CD4-positive, alpha-beta memory T cell (primary cell): ENCODE data around the gene GP1BB. TPM values are rescaled to one million over a fixed set of nuclear protein-coding genes. Genes with fewer than 3 reads are reported as not detected.

Experiments
- CTCF ChIA-PET: fragments of 350-600 bp; sonication (Branson Sonifier 250); formaldehyde crosslinking; loops from one replicate; lab custom pipeline; 2021; ENCODE audit warnings: inconsistent platforms; ENCODE audit not compliant: partially characterized antibody; lab: Charles Lee
- POLR2A ChIA-PET: fragments of 350-600 bp; sonication (Branson Sonifier 250); formaldehyde crosslinking; loops from one replicate; lab custom pipeline; 2021; ENCODE audit not compliant: partially characterized antibody; lab: Charles Lee
- DNase-seq, 5 donors: peaks; one replicate each; pipeline versions ENCODE4 v3.0.0 to v3.0.0-alpha.2; 2020 to 2022; ENCODE audit warnings: mixed read lengths in 1 of 5
- H3K27ac ChIP-seq: one replicate; pipeline ENCODE4 v1.7.0; 2013; ENCODE audit warnings: low read depth, low read length
- H3K27me3 ChIP-seq: 2 replicates; pipeline ENCODE4 v1.7.0; 2013; ENCODE audit warnings: mild to moderate bottlenecking, low read length, moderate library complexity; ENCODE audit not compliant: insufficient read depth
- H3K36me3 ChIP-seq: 2 replicates; pipeline ENCODE4 v1.7.0; 2013; ENCODE audit warnings: mild to moderate bottlenecking, low read length, moderate library complexity; ENCODE audit not compliant: insufficient read depth
- H3K4me1 ChIP-seq: 2 replicates; pipeline ENCODE4 v1.7.0; 2013; ENCODE audit warnings: mild to moderate bottlenecking, low read length, moderate library complexity; ENCODE audit not compliant: insufficient read depth
- H3K4me3 ChIP-seq, 2 donors: one replicate each; pipeline ENCODE4 v1.7.0; 2013; ENCODE audit warnings: low read length in 2 of 2, mild to moderate bottlenecking in 1 of 2
- H3K9me3 ChIP-seq, 2 donors: one replicate each; pipeline ENCODE4 v1.7.0; 2013; ENCODE audit warnings: low read length in 2 of 2, control low read depth in 1 of 2; ENCODE audit not compliant: control insufficient read depth in 1 of 2
- H3K27ac Mint-ChIP-seq, 7 donors: one replicate each; pipeline ENCODE4 v1.8.0; 2020 to 2021; ENCODE audit warnings: mixed read lengths in 7 of 7, mild to moderate bottlenecking in 6 of 7, inconsistent platforms in 3 of 7, moderate library complexity in 3 of 7
- H3K27me3 Mint-ChIP-seq, 2 donors: one replicate each; pipeline ENCODE4 v1.8.0; 2020 to 2021; ENCODE audit warnings: mixed read lengths in 2 of 2
- H3K36me3 Mint-ChIP-seq, 2 donors: one replicate each; pipeline ENCODE4 v1.8.0; 2020 to 2021; ENCODE audit warnings: mixed read lengths in 2 of 2, inconsistent platforms in 1 of 2, mild to moderate bottlenecking in 1 of 2
- H3K4me1 Mint-ChIP-seq, 4 donors: one replicate each; pipeline ENCODE4 v1.8.0; 2020 to 2021; ENCODE audit warnings: mixed read lengths in 4 of 4, mild to moderate bottlenecking in 1 of 4
- H3K4me3 Mint-ChIP-seq, 8 donors: one replicate each; pipeline ENCODE4 v1.8.0; 2020 to 2021; ENCODE audit warnings: mixed read lengths in 8 of 8, mild to moderate bottlenecking in 7 of 8, moderate library complexity in 6 of 8, inconsistent platforms in 3 of 8
- H3K9me3 Mint-ChIP-seq, 8 donors: one replicate each; pipeline ENCODE4 v1.8.0; 2020 to 2021; ENCODE audit warnings: mixed read lengths in 8 of 8, mild to moderate bottlenecking in 5 of 8, inconsistent platforms in 3 of 8, moderate library complexity in 1 of 8
- intact Hi-C: fragments of 100-400 bp; cut with micrococcal nuclease; formaldehyde crosslinking; loops from one replicate; pipeline ENCODE4 v1.15.1; 2023
- polyA plus RNA-seq, 2 donors: library from polyadenylated mRNA; unstranded; fragments of 300-500 nt; fragmentation: Illumina TruSeq; gene quantifications; one replicate each; pipeline ENCODE4 v1.2.3, GENCODE V29; 2021
- total RNA-seq, 2 experiments: library from RNA; stranded (reverse); gene quantifications; one replicate each; pipeline ENCODE4 v1.2.3, GENCODE V29; 2021

Gene GP1BB
- total and polyA plus RNA-seq, 4 experiments from 2014 or later = not detected

GRCh38 chr22:19705181-19705934 is 18.0 kb upstream of the GP1BB start:
- intact Hi-C loops = no loop called here
- H3K27me3 Mint-ChIP-seq = peaks cover 0 to 3% of the 10 kb centered on the region in 2 donors
- ChIA-PET CTCF (no interaction called here), POLR2A (no interaction called here)
- Histone ChIP-seq H3K27ac (no peak overlapping the region), H3K9me3 (no peaks in the 10 kb centered on the region), H3K27me3 (no peaks in the 10 kb centered on the region), H3K4me1 (no peaks in the 10 kb centered on the region), H3K4me3 (no peak overlapping the region), H3K36me3 (no peaks in the 10 kb centered on the region)
- H3K4me3 Mint-ChIP-seq = no peak overlapping the region
- H3K4me1 Mint-ChIP-seq = no peaks in the 10 kb centered on the region
- no peaks in the 10 kb centered on the region for H3K9me3 Mint-ChIP-seq
- DNase-seq = no peak
- peak overlapping the region in 1 of 7 donors; percentile 78 for H3K27ac Mint-ChIP-seq
- H3K36me3 Mint-ChIP-seq = no peaks in the 10 kb centered on the region

GRCh38 chr22:19706661-19707151 is 16.6 kb upstream of the GP1BB start:
- Mint-ChIP-seq H3K27me3 (no peaks in the 10 kb centered on the region), H3K9me3 (no peaks in the 10 kb centered on the region), H3K4me1 (no peaks in the 10 kb centered on the region), H3K36me3 (no peaks in the 10 kb centered on the region), H3K4me3 (no peak overlapping the region), H3K27ac (no peak overlapping the region)
- Histone ChIP-seq H3K27me3 (no peaks in the 10 kb centered on the region), H3K4me3 (no peak overlapping the region), H3K36me3 (no peaks in the 10 kb centered on the region), H3K4me1 (no peaks in the 10 kb centered on the region), H3K9me3 (no peaks in the 10 kb centered on the region), H3K27ac (no peak overlapping the region)
- ChIA-PET POLR2A (no interaction called here), CTCF (no interaction called here)
- intact Hi-C loops = no loop called here
- no peak for DNase-seq

GRCh38 chr22:19707347-19708290 is 15.7 kb upstream of the GP1BB start:
- Histone ChIP-seq H3K4me1 (no peaks in the 10 kb centered on the region), H3K27ac (no peak overlapping the region), H3K9me3 (no peaks in the 10 kb centered on the region), H3K36me3 (no peaks in the 10 kb centered on the region), H3K4me3 (no peak overlapping the region), H3K27me3 (no peaks in the 10 kb centered on the region)
- ChIA-PET CTCF (no interaction called here), POLR2A (no interaction called here)
- Mint-ChIP-seq H3K27me3 (no peaks in the 10 kb centered on the region), H3K9me3 (no peaks in the 10 kb centered on the region), H3K4me3 (no peak overlapping the region), H3K36me3 (no peaks in the 10 kb centered on the region), H3K4me1 (no peaks in the 10 kb centered on the region), H3K27ac (no peak overlapping the region)
- intact Hi-C loops = no loop called here
- DNase-seq = no peak

GRCh38 chr22:19708321-19709011 is 14.9 kb upstream of the GP1BB start:
- Mint-ChIP-seq H3K27me3 (peaks cover 1 to 6% of the 10 kb centered on the region in 2 donors), H3K9me3 (no peaks in the 10 kb centered on the region), H3K4me1 (peaks cover 0 to under 1% (median 0%) of the 10 kb centered on the region in 4 donors), H3K4me3 (no peak overlapping the region), H3K36me3 (no peaks in the 10 kb centered on the region), H3K27ac (no peak overlapping the region)
- no peak overlapping the region for H3K4me3 ChIP-seq
- H3K9me3 ChIP-seq = no peaks in the 10 kb centered on the region
- no peaks in the 10 kb centered on the region for H3K4me1 ChIP-seq
- ChIA-PET POLR2A (no interaction called here), CTCF (interaction anchor here (1.5 kb wide), 1 partner anchor 29 kb away, joined by 4 read pairs; no protein-coding TSS in a partner anchor)
- H3K36me3 ChIP-seq = no peaks in the 10 kb centered on the region
- intact Hi-C loops = no loop called here
- no peak for DNase-seq
- H3K27ac ChIP-seq = no peak overlapping the region
- peaks cover 2% of the 10 kb centered on the region for H3K27me3 ChIP-seq

GRCh38 chr22:19709063-19709769 is 14.1 kb upstream of the GP1BB start:
- DNase-seq = no peak
- Mint-ChIP-seq H3K36me3 (no peaks in the 10 kb centered on the region), H3K4me1 (peaks cover 0 to 4% (median 0%) of the 10 kb centered on the region in 4 donors), H3K27ac (no peak overlapping the region), H3K4me3 (no peak overlapping the region), H3K27me3 (peaks cover 4 to 8% of the 10 kb centered on the region in 2 donors), H3K9me3 (no peaks in the 10 kb centered on the region)
- H3K4me1 ChIP-seq = no peaks in the 10 kb centered on the region
- intact Hi-C loops = no loop called here
- H3K27me3 ChIP-seq = peaks cover 8% of the 10 kb centered on the region
- no peaks in the 10 kb centered on the region for H3K9me3 ChIP-seq
- no peaks in the 10 kb centered on the region for H3K36me3 ChIP-seq
- POLR2A ChIA-PET = no interaction called here
- H3K27ac ChIP-seq = no peak overlapping the region
- CTCF ChIA-PET = interaction anchor here (1.5 kb wide), 1 partner anchor 30 kb away, joined by 4 read pairs; no protein-coding TSS in a partner anchor
- no peak overlapping the region for H3K4me3 ChIP-seq

- no peaks in the 10 kb centered on the region for H3K9me3 Mint-ChIP-seq
- peaks cover 0 to 4% (median 0%) of the 10 kb centered on the region in 4 donors for H3K4me1 Mint-ChIP-seq
- DNase-seq = no peak
- H3K4me3 Mint-ChIP-seq = no peak overlapping the region
- ChIA-PET CTCF (interaction anchor here (1.4 to 1.5 kb wide), 2 partner anchors 31 kb away, joined by 3 to 4 read pairs; no protein-coding TSS in a partner anchor), POLR2A (no interaction called here)
- Histone ChIP-seq H3K4me3 (no peak overlapping the region), H3K27me3 (peaks cover 14% of the 10 kb centered on the region), H3K27ac (no peak overlapping the region), H3K36me3 (no peaks in the 10 kb centered on the region), H3K9me3 (no peaks in the 10 kb centered on the region), H3K4me1 (peaks cover 5% of the 10 kb centered on the region)
- intact Hi-C loops = no loop called here
- no peaks in the 10 kb centered on the region for H3K36me3 Mint-ChIP-seq
- no peak overlapping the region for H3K27ac Mint-ChIP-seq
- peaks cover 4 to 10% of the 10 kb centered on the region in 2 donors for H3K27me3 Mint-ChIP-seq
These were observed 13.1 kb upstream of the GP1BB start for GRCh38 chr22:19710020-19710768.
